ENCODE results near the gene MAST1. TPM values are rescaled to one million over a fixed set of nuclear protein-coding genes. Genes with fewer than 3 reads are reported as not detected.
A peak's percentile ranks its signal among the peaks of the same experiment; 100 is the strongest.
"Not testable (repeated sequence)": the region's sequence is repeated elsewhere in the genome, so short reads cannot be mapped to it uniquely, and the experiment has no call there.

MAST1 gene
- total RNA-seq, 2 donors from 2014 or later: not detected

GRCh38 chr19:12815088-12815487 is 23.2 kb upstream of the MAST1 start:
- no peak for DNase-seq (ENCODE audit: low spot score)
- Histone ChIP-seq H3K27me3 (no peaks in the 10 kb centered on the region), H3K9me3 (no peaks in the 10 kb centered on the region), H3K4me1 (no peaks in the 10 kb centered on the region), H3K4me3 (no peak overlapping the region), H3K27ac (no peak overlapping the region), H3K36me3 (no peaks in the 10 kb centered on the region)
- TF ChIP-seq, protein P1, sequence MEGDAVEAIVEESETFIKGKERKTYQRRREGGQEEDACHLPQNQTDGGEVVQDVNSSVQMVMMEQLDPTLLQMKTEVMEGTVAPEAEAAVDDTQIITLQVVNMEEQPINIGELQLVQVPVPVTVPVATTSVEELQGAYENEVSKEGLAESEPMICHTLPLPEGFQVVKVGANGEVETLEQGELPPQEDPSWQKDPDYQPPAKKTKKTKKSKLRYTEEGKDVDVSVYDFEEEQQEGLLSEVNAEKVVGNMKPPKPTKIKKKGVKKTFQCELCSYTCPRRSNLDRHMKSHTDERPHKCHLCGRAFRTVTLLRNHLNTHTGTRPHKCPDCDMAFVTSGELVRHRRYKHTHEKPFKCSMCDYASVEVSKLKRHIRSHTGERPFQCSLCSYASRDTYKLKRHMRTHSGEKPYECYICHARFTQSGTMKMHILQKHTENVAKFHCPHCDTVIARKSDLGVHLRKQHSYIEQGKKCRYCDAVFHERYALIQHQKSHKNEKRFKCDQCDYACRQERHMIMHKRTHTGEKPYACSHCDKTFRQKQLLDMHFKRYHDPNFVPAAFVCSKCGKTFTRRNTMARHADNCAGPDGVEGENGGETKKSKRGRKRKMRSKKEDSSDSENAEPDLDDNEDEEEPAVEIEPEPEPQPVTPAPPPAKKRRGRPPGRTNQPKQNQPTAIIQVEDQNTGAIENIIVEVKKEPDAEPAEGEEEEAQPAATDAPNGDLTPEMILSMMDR (IDR thresholded peaks at IDR 0.05): no peak

GRCh38 chr19:12817188-12817587 is 21.1 kb upstream of the MAST1 start:
- not testable (repeated sequence) for H3K27me3 ChIP-seq; H3K4me3 ChIP-seq; DNase-seq (ENCODE audit: low spot score); H3K9me3 ChIP-seq; H3K36me3 ChIP-seq; H3K4me1 ChIP-seq; H3K27ac ChIP-seq

- H3K36me3 ChIP-seq; H3K4me1 ChIP-seq; H3K4me3 ChIP-seq; H3K9me3 ChIP-seq; H3K27ac ChIP-seq; DNase-seq (ENCODE audit: low spot score); H3K27me3 ChIP-seq: not testable (repeated sequence)
Observed at GRCh38 chr19:12817810-12818209, 20.5 kb upstream of the MAST1 start.

- TF ChIP-seq, protein P1 (IDR thresholded peaks at IDR 0.05): no peak
- DNase-seq (ENCODE audit: low spot score): no peak
- no peak overlapping the region for H3K4me3 ChIP-seq
Observed at GRCh38 chr19:12821761-12822160, 16.6 kb upstream of the MAST1 start.

GRCh38 chr19:12825254-12826131 is 12.8 kb upstream of the MAST1 start:
- Histone ChIP-seq H3K4me1 (peaks cover 0 to 8% of the 10 kb centered on the region in 2 donors), H3K9me3 (no peaks in the 10 kb centered on the region), H3K4me3 (no peak overlapping the region), H3K27ac (no peak overlapping the region), H3K36me3 (no peaks in the 10 kb centered on the region), H3K27me3 (peaks cover 0 to 26% of the 10 kb centered on the region in 2 donors)
- TF ChIP-seq, protein P1 (IDR thresholded peaks at IDR 0.05): peak in 1 of 2 donors; percentile 23
- DNase-seq (ENCODE audit: low spot score): no peak

More at GRCh38 chr19:12821761-12822160, 16.6 kb upstream of the MAST1 start:
- no peak overlapping the region for H3K27ac ChIP-seq
- peaks cover 0 to 14% of the 10 kb centered on the region in 2 donors for H3K27me3 ChIP-seq
- no peaks in the 10 kb centered on the region for H3K9me3 ChIP-seq
- H3K4me1 ChIP-seq: peaks cover 0 to 3% of the 10 kb centered on the region in 2 donors
- H3K36me3 ChIP-seq: no peaks in the 10 kb centered on the region

DNA sequence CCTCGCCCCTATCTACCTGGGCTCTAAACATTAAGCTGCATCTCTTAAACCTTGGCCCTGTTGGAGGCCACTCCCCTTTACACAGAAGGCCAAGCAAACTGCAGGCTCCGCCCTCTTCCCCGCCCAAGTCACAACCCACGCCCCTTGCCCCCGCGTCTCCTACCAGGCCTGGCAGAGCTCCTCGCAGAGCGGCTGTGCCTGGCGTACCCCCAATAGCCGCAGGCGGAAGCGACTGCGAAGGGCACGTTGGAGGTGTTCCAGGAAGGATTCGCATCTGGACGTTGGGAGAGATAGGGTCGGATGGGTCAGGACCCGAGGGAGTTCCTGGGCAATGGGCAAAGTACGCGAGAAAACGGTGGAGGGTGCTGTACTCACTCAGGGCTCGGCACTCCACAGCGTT is 9.8 kb upstream of the MAST1 start:
- no peaks in the 10 kb centered on the region for H3K36me3 ChIP-seq
- no peaks in the 10 kb centered on the region for H3K9me3 ChIP-seq
- no peak for DNase-seq (ENCODE audit: low spot score)
- peaks cover 0 to 20% of the 10 kb centered on the region in 2 donors for H3K4me1 ChIP-seq
- no peak overlapping the region for H3K4me3 ChIP-seq
- TF ChIP-seq, protein P1 (IDR thresholded peaks at IDR 0.05): no peak
- H3K27ac ChIP-seq: no peak overlapping the region
- peaks cover 18 to 39% of the 10 kb centered on the region in 2 donors for H3K27me3 ChIP-seq

GRCh38 chr19:12833418-12833737 is 4.9 kb upstream of the MAST1 start:
- H3K4me3 ChIP-seq: peak overlapping the region in 1 of 2 donors; percentile 51
- H3K36me3 ChIP-seq: no peaks in the 10 kb centered on the region
- no peak for DNase-seq (ENCODE audit: low spot score)
- TF ChIP-seq, protein P1 (IDR thresholded peaks at IDR 0.05): no peak
- H3K27ac ChIP-seq: no peak overlapping the region
- H3K9me3 ChIP-seq: no peaks in the 10 kb centered on the region
- peaks cover 0 to 36% of the 10 kb centered on the region in 2 donors for H3K4me1 ChIP-seq
- peaks cover 32 to 52% of the 10 kb centered on the region in 2 donors for H3K27me3 ChIP-seq
